Nephron (organoid): ENCODE data around the gene S1PR2.

Experiments
- H3K27ac Mint-ChIP-seq, 3 experiments: 2 replicates each; pipeline ENCODE4 v1.8.0; 2020; ENCODE audit warnings: mixed read lengths in 3 of 3, mild to moderate bottlenecking in 2 of 3, moderate library complexity in 1 of 3
- H3K27me3 Mint-ChIP-seq: 2 replicates; pipeline ENCODE4 v1.8.0; 2021; ENCODE audit warnings: low read depth, mild to moderate bottlenecking, moderate library complexity, mixed read lengths
- H3K36me3 Mint-ChIP-seq: 2 replicates; pipeline ENCODE4 v1.8.0; 2020; ENCODE audit warnings: low read depth, mixed read lengths
- H3K4me1 Mint-ChIP-seq: 2 replicates; pipeline ENCODE4 v1.8.0; 2020; ENCODE audit warnings: mixed read lengths
- H3K4me3 Mint-ChIP-seq, 3 experiments: 2 replicates each; pipeline ENCODE4 v1.8.0; 2020; ENCODE audit warnings: mild to moderate bottlenecking in 3 of 3, mixed read lengths in 3 of 3, moderate library complexity in 2 of 3
- H3K9me3 Mint-ChIP-seq: 2 replicates; pipeline ENCODE4 v1.8.0; 2020; ENCODE audit warnings: mixed read lengths
- CTCF ChIP-seq, 3 experiments: fragments of 200-600 bp; sonication (generic); IDR thresholded peaks; one replicate each; pipeline ENCODE4 v1.5.0; 2021; ENCODE audit warnings: antibody characterized with exemption in 3 of 3; ENCODE audit not compliant: unreplicated experiment in 3 of 3

S1PR2 gene

GRCh38 chr19:10219678-10220077, 11.5 kb downstream of the S1PR2 start:
- TF ChIP-seq CTCF (IDR thresholded peaks at IDR 0.05; ENCODE audit: unreplicated experiment in 3 of 3): peak in 1 of 3 experiments; percentile 21
- no peak overlapping the region for H3K4me3 Mint-ChIP-seq
- no peaks in the 10 kb centered on the region for H3K9me3 Mint-ChIP-seq
- peaks cover 23% of the 10 kb centered on the region for H3K36me3 Mint-ChIP-seq
- no peak overlapping the region for H3K27ac Mint-ChIP-seq
- no peaks in the 10 kb centered on the region for H3K27me3 Mint-ChIP-seq
- H3K4me1 Mint-ChIP-seq: no peaks in the 10 kb centered on the region

- no peak overlapping the region for H3K4me3 Mint-ChIP-seq
- H3K27me3 Mint-ChIP-seq: no peaks in the 10 kb centered on the region
- H3K9me3 Mint-ChIP-seq: no peaks in the 10 kb centered on the region
- peaks cover 8% of the 10 kb centered on the region for H3K36me3 Mint-ChIP-seq
- H3K27ac Mint-ChIP-seq: no peak overlapping the region
- no peaks in the 10 kb centered on the region for H3K4me1 Mint-ChIP-seq
- no peak for TF ChIP-seq CTCF (IDR thresholded peaks at IDR 0.05; ENCODE audit: unreplicated experiment in 3 of 3)
Measured at GRCh38 chr19:10217085-10217484, 14.0 kb downstream of the S1PR2 start.

- no peaks in the 10 kb centered on the region for H3K9me3 Mint-ChIP-seq
Measured at GRCh38 chr19:10214784-10215183, 16.3 kb downstream of the S1PR2 start.

GRCh38 chr19:10211691-10212090, 19.4 kb downstream of the S1PR2 start:
- no peak overlapping the region for H3K4me3 Mint-ChIP-seq
- H3K27me3 Mint-ChIP-seq: no peaks in the 10 kb centered on the region
- no peaks in the 10 kb centered on the region for H3K36me3 Mint-ChIP-seq
- H3K9me3 Mint-ChIP-seq: peaks cover 2% of the 10 kb centered on the region
- no peaks in the 10 kb centered on the region for H3K4me1 Mint-ChIP-seq
- no peak for TF ChIP-seq CTCF (IDR thresholded peaks at IDR 0.05; ENCODE audit: unreplicated experiment in 3 of 3)
- H3K27ac Mint-ChIP-seq: no peak overlapping the region

More at GRCh38 chr19:10214784-10215183, 16.3 kb downstream of the S1PR2 start:
- H3K27me3 Mint-ChIP-seq: no peaks in the 10 kb centered on the region
- TF ChIP-seq CTCF (IDR thresholded peaks at IDR 0.05; ENCODE audit: unreplicated experiment in 3 of 3): no peak
- no peaks in the 10 kb centered on the region for H3K4me1 Mint-ChIP-seq
- no peak overlapping the region for H3K27ac Mint-ChIP-seq
- H3K36me3 Mint-ChIP-seq: peaks cover 3% of the 10 kb centered on the region
- H3K4me3 Mint-ChIP-seq: no peak overlapping the region

- Mint-ChIP-seq H3K27ac (no peak overlapping the region), H3K4me3 (no peak overlapping the region)
Measured at GRCh38 chr19:10211061-10211460, 20.1 kb downstream of the S1PR2 start.

More at GRCh38 chr19:10211061-10211460, 20.1 kb downstream of the S1PR2 start:
- Mint-ChIP-seq H3K36me3 (no peaks in the 10 kb centered on the region), H3K4me1 (no peaks in the 10 kb centered on the region), H3K9me3 (peaks cover 2% of the 10 kb centered on the region), H3K27me3 (no peaks in the 10 kb centered on the region)
- TF ChIP-seq CTCF (IDR thresholded peaks at IDR 0.05; ENCODE audit: unreplicated experiment in 3 of 3): no peak
